Panc1 (cell line): Measurements from ENCODE around the gene DNAJB13. TPM values are rescaled to one million over a fixed set of nuclear protein-coding genes. Genes with fewer than 3 reads are reported as not detected.

Experiments
- ATAC-seq: fragments of 200-7000 bp; cut with Tn5 transposase; 2 replicates; pipeline ENCODE4 v1.9.1; 2020; ENCODE audit warnings: mild to moderate bottlenecking, moderate library complexity
- BruUV-seq: library from RNA; stranded (reverse); fragments of 400-500 nt; replicated peaks from 2 replicates; lab custom pipeline; 2021; lab: Mats Ljungman, UMichigan
- CTCF ChIA-PET: fragments of 300-600 bp; sonication (Branson Sonifier 250); formaldehyde crosslinking; loops from one replicate; lab custom pipeline; 2022; ENCODE audit warnings: antibody characterized with exemption; lab: Charles Lee
- POLR2A ChIA-PET: fragments of 300-600 bp; sonication (Branson Sonifier 250); formaldehyde crosslinking; loops from one replicate; lab custom pipeline; 2022; ENCODE audit warnings: antibody characterized with exemption; lab: Charles Lee
- DNase-seq: peaks from one replicate; pipeline ENCODE4 v3.0.0-alpha.2; 2010; ENCODE audit warnings: low read depth, low spot score
- H3K27ac ChIP-seq: 2 replicates; pipeline ENCODE4 v1.5.1; 2011; ENCODE audit warnings: mild to moderate bottlenecking, low read length, inconsistent platforms
- H3K27me3 ChIP-seq: fragments of 200-500 bp; sonication (Bioruptor generic); 2 replicates; pipeline ENCODE4 v1.6.0; 2014; ENCODE audit warnings: low read length, inconsistent platforms; ENCODE audit not compliant: control insufficient read depth, insufficient read depth
- H3K36me3 ChIP-seq: fragments of 200-500 bp; sonication (Bioruptor generic); 2 replicates; pipeline ENCODE4 v1.5.1; 2014; ENCODE audit warnings: inconsistent platforms, mild to moderate bottlenecking, low read length, moderate library complexity; ENCODE audit not compliant: control insufficient read depth, insufficient read depth
- H3K4me1 ChIP-seq: 2 replicates; pipeline ENCODE4 v1.5.1; 2011; ENCODE audit warnings: inconsistent platforms, mild to moderate bottlenecking, low read length, moderate library complexity; ENCODE audit not compliant: control insufficient read depth, insufficient read depth
- H3K4me3 ChIP-seq, 2 experiments: 2 replicates each; pipeline ENCODE4 v1.5.1; 2011 to 2012; ENCODE audit warnings: low read depth in 2 of 2, low read length in 2 of 2, mild to moderate bottlenecking in 2 of 2, inconsistent platforms in 1 of 2, moderate library complexity in 1 of 2
- H3K9me3 ChIP-seq: fragments of 200-500 bp; sonication (Bioruptor generic); 2 replicates; pipeline ENCODE4 v1.5.1; 2014; ENCODE audit warnings: low read depth, mild to moderate bottlenecking, inconsistent platforms, low read length, moderate library complexity; ENCODE audit not compliant: control insufficient read depth, insufficient read depth
- CTCF ChIP-seq: fragments of 450-650 bp; IDR thresholded peaks from 2 replicates; pipeline ENCODE4 v1.5.1; 2017; ENCODE audit warnings: mild to moderate bottlenecking
- POLR2AphosphoS5 ChIP-seq: IDR thresholded peaks from 2 replicates; pipeline ENCODE4 v1.6.1; 2012; ENCODE audit warnings: mild to moderate bottlenecking, low read depth, low read length, moderate library complexity
- REST ChIP-seq, 2 experiments: IDR thresholded peaks; 2 replicates each; pipeline ENCODE4 v1.6.1; 2011 to 2012; ENCODE audit warnings: low read depth in 2 of 2, control low read depth in 1 of 2, low read length in 1 of 2, mild to moderate bottlenecking in 1 of 2, moderate library complexity in 1 of 2; ENCODE audit not compliant: insufficient read depth in 1 of 2
- SIN3A ChIP-seq: IDR thresholded peaks from 2 replicates; pipeline ENCODE4 v1.6.1; 2012; ENCODE audit warnings: low read depth, mild to moderate bottlenecking, low read length, moderate library complexity, borderline replicate concordance; ENCODE audit not compliant: insufficient read depth
- TCF7L2 ChIP-seq: IDR thresholded peaks from 2 replicates; pipeline ENCODE4 v1.6.1; 2011; ENCODE audit warnings: mild to moderate bottlenecking, low read depth, low read length, inconsistent platforms
- in situ Hi-C: cut with HindIII; loops from 2 replicates; pipeline ENCODE4 v1.10.0; 2016; ENCODE audit warnings: low sequenced_read_pairs, low pct_unique_long_range_greater_than_20kb
- intact Hi-C: fragments of 100-400 bp; cut with micrococcal nuclease; formaldehyde crosslinking; loops from one replicate; pipeline ENCODE4 v1.10.0; 2022; ENCODE audit not compliant: unreplicated experiment
- total RNA-seq: library from RNA; stranded (reverse); gene quantifications from one replicate; pipeline ENCODE4 v1.2.1, GENCODE V29; 2021; ENCODE audit not compliant: unreplicated experiment

Gene DNAJB13
- total RNA-seq, 1 experiment from 2014 or later, result not detected

GRCh38 chr11:73940801-73941570 lies 9.8 kb upstream of the DNAJB13 start:
- Histone ChIP-seq H3K4me3 (no peak overlapping the region), H3K4me1 (no peaks in the 10 kb centered on the region), H3K36me3 (no peaks in the 10 kb centered on the region), H3K27ac (no peak overlapping the region), H3K9me3 (0 out of 2 replicates have a peak, but pooled peaks cover 15% of the 10 kb centered on the region), H3K27me3 (no peaks in the 10 kb centered on the region)
- CTCF ChIA-PET, result no interaction called here
- in situ Hi-C loops, result no loop called here
- no TSS peak for BruUV-seq
- POLR2A ChIA-PET, result no interaction called here
- no peak for DNase-seq
- intact Hi-C loops, result no loop called here
- no peak for ATAC-seq
- no peak for TF ChIP-seq TCF7L2

GRCh38 chr11:73942010-73942409 lies 8.8 kb upstream of the DNAJB13 start:
- Histone ChIP-seq H3K4me1 (no peaks in the 10 kb centered on the region), H3K36me3 (no peaks in the 10 kb centered on the region), H3K9me3 (0 out of 2 replicates have a peak, but pooled peaks cover 15% of the 10 kb centered on the region), H3K27ac (no peak overlapping the region), H3K27me3 (no peaks in the 10 kb centered on the region), H3K4me3 (no peak overlapping the region)
- BruUV-seq, result no TSS peak
- ChIA-PET POLR2A (no interaction called here), CTCF (no interaction called here)
- in situ Hi-C loops, result no loop called here
- TF ChIP-seq REST (IDR thresholded peaks at IDR 0.05; ENCODE audit: insufficient read depth in 1 of 2, low read depth in 2 of 2, low read length in 1 of 2), result no peak
- no peak for TF ChIP-seq SIN3A
- TF ChIP-seq TCF7L2, result no peak
- no peak for TF ChIP-seq POLR2AphosphoS5
- no peak for TF ChIP-seq CTCF
- DNase-seq (no peak), ATAC-seq (no peak)
- intact Hi-C loops, result no loop called here

GRCh38 chr11:73944085-73944484 lies 6.7 kb upstream of the DNAJB13 start:
- in situ Hi-C loops, result no loop called here
- Histone ChIP-seq H3K4me3 (no peak overlapping the region), H3K36me3 (no peaks in the 10 kb centered on the region), H3K27ac (no peak overlapping the region), H3K4me1 (no peaks in the 10 kb centered on the region), H3K27me3 (no peaks in the 10 kb centered on the region), H3K9me3 (0 out of 2 replicates have a peak, but pooled peaks cover 15% of the 10 kb centered on the region)
- CTCF ChIA-PET, result no interaction called here
- BruUV-seq, result no TSS peak
- no peak for DNase-seq
- POLR2A ChIA-PET, result no interaction called here
- ATAC-seq, result no peak
- TF ChIP-seq SIN3A (no peak), CTCF (no peak), REST (IDR thresholded peaks at IDR 0.05; ENCODE audit: insufficient read depth in 1 of 2, low read depth in 2 of 2, low read length in 1 of 2) (no peak), POLR2AphosphoS5 (no peak), TCF7L2 (no peak)
- intact Hi-C loops, result no loop called here
